ENCODE data around the gene MTR.

The MTR gene

DNA sequence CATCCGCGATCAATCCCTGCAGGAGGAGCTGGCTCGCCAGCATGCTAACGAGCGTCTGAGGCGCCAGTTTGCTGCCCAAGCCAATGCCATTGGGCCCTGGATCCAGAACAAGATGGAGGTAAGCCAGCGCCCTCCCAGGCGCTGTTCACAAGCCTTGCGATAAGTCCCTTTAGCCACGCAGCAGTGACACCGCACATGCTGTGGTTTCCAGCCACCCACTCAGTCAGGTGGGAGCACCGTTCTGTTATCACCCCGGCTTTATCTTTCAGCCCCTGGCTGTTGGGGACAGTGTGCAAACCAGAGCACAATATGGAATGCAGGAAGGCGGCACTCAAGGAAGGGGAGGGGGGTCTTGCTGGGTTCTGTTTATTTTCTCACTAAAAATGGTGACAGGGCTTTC, 41.1 kb upstream of the MTR start:
- no peak for TF ChIP-seq FOXM1 (IDR thresholded peaks at IDR 0.05; ENCODE audit: borderline replicate concordance, low read depth)
- TF ChIP-seq NFIC (IDR thresholded peaks at IDR 0.05), result no peak
- TF ChIP-seq, protein P1, sequence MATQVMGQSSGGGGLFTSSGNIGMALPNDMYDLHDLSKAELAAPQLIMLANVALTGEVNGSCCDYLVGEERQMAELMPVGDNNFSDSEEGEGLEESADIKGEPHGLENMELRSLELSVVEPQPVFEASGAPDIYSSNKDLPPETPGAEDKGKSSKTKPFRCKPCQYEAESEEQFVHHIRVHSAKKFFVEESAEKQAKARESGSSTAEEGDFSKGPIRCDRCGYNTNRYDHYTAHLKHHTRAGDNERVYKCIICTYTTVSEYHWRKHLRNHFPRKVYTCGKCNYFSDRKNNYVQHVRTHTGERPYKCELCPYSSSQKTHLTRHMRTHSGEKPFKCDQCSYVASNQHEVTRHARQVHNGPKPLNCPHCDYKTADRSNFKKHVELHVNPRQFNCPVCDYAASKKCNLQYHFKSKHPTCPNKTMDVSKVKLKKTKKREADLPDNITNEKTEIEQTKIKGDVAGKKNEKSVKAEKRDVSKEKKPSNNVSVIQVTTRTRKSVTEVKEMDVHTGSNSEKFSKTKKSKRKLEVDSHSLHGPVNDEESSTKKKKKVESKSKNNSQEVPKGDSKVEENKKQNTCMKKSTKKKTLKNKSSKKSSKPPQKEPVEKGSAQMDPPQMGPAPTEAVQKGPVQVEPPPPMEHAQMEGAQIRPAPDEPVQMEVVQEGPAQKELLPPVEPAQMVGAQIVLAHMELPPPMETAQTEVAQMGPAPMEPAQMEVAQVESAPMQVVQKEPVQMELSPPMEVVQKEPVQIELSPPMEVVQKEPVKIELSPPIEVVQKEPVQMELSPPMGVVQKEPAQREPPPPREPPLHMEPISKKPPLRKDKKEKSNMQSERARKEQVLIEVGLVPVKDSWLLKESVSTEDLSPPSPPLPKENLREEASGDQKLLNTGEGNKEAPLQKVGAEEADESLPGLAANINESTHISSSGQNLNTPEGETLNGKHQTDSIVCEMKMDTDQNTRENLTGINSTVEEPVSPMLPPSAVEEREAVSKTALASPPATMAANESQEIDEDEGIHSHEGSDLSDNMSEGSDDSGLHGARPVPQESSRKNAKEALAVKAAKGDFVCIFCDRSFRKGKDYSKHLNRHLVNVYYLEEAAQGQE (IDR thresholded peaks at IDR 0.05; ENCODE audit: low read depth), result no peak
- no peak for TF ChIP-seq YY1 (IDR thresholded peaks at IDR 0.05; ENCODE audit: low read depth)
- TF ChIP-seq CREB1 (IDR thresholded peaks at IDR 0.05; ENCODE audit: low read depth), result no peak
- TF ChIP-seq RAD21 (IDR thresholded peaks at IDR 0.05; ENCODE audit: low read depth), result no peak
- TF ChIP-seq TAF1 (IDR thresholded peaks at IDR 0.05; ENCODE audit: low read depth), result no peak
- no peak for TF ChIP-seq CEBPB (IDR thresholded peaks at IDR 0.05)
- no peak for TF ChIP-seq TEAD4 (IDR thresholded peaks at IDR 0.05)
- TF ChIP-seq, protein P2, sequence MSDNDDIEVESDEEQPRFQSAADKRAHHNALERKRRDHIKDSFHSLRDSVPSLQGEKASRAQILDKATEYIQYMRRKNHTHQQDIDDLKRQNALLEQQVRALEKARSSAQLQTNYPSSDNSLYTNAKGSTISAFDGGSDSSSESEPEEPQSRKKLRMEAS (IDR thresholded peaks at IDR 0.05), result no peak
- no peak for TF ChIP-seq TCF12 (IDR thresholded peaks at IDR 0.05; ENCODE audit: low read depth)
- TF ChIP-seq EGR1 (IDR thresholded peaks at IDR 0.05), result no peak
- TF ChIP-seq, protein P3, sequence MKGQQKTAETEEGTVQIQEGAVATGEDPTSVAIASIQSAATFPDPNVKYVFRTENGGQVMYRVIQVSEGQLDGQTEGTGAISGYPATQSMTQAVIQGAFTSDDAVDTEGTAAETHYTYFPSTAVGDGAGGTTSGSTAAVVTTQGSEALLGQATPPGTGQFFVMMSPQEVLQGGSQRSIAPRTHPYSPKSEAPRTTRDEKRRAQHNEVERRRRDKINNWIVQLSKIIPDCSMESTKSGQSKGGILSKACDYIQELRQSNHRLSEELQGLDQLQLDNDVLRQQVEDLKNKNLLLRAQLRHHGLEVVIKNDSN (IDR thresholded peaks at IDR 0.05), result no peak
- TF ChIP-seq ZBTB7A (IDR thresholded peaks at IDR 0.05; ENCODE audit: low read depth), result no peak
- TF ChIP-seq EP300 (IDR thresholded peaks at IDR 0.05; ENCODE audit: borderline replicate concordance), result no peak

DNA sequence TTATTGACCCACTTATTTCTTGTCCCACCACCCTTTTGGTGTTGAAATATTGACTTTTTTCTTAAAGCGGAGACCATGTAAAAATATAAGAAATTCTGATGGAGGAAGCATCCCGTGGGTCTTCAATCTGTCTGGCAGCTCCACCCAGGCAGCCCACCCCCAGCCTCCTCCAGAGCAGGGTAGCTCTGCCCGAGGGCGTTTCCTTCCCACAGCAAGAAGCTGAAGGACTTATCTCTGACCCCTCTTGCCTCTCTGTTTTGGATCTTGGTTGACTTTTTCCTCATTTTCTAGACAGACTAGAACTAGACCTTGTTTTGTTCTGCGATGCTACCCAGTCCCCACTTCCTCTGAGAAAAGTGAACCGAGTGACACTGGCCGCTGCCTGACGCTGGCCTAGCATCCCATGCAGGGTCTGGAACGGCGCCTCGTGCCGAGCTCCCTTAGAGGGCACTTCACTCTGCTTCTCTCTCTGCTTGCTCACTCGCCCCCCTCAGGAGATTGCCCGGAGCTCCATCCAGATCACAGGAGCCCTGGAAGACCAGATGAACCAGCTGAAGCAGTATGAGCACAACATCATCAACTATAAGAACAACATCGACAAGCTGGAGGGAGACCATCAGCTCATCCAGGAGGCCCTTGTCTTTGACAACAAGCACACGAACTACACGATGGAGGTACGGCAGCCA, 40.4 kb upstream of the MTR start:
- TF ChIP-seq, protein P3 (IDR thresholded peaks at IDR 0.05), result no peak
- no peak for TF ChIP-seq TEAD4 (IDR thresholded peaks at IDR 0.05)
- no peak for TF ChIP-seq EP300 (IDR thresholded peaks at IDR 0.05; ENCODE audit: borderline replicate concordance)
- TF ChIP-seq YY1 (IDR thresholded peaks at IDR 0.05; ENCODE audit: low read depth), result no peak
- no peak for TF ChIP-seq TCF12 (IDR thresholded peaks at IDR 0.05; ENCODE audit: low read depth)
- TF ChIP-seq CREB1 (IDR thresholded peaks at IDR 0.05; ENCODE audit: low read depth), result no peak

DNA sequence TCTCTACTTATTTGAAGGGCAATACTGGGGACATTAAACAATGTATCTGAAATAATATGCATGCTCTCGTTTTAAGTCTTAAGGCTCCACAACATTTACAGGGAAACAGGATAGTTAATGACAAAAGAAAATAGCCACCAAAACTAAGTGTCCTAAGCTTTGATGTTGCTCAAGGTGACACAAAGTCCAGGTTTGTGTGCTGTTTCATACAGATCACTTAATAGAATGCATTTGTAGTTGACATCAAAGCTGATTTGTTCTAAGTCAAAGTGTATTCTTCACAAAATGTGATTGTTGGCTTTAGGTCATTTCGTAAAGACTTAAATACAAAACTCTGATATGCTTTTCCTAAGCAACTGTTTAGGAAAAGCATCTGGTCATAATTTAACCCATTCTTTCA, 37.5 kb upstream of the MTR start:
- TF ChIP-seq EGR1 (IDR thresholded peaks at IDR 0.05) (no peak), RAD21 (IDR thresholded peaks at IDR 0.05; ENCODE audit: low read depth) (no peak), FOXM1 (IDR thresholded peaks at IDR 0.05; ENCODE audit: borderline replicate concordance, low read depth) (no peak), YY1 (IDR thresholded peaks at IDR 0.05; ENCODE audit: low read depth) (no peak), ZBTB7A (IDR thresholded peaks at IDR 0.05; ENCODE audit: low read depth) (no peak)
- TF ChIP-seq, protein P1 (IDR thresholded peaks at IDR 0.05; ENCODE audit: low read depth), result no peak
- TF ChIP-seq, protein P2 (IDR thresholded peaks at IDR 0.05), result no peak

DNA sequence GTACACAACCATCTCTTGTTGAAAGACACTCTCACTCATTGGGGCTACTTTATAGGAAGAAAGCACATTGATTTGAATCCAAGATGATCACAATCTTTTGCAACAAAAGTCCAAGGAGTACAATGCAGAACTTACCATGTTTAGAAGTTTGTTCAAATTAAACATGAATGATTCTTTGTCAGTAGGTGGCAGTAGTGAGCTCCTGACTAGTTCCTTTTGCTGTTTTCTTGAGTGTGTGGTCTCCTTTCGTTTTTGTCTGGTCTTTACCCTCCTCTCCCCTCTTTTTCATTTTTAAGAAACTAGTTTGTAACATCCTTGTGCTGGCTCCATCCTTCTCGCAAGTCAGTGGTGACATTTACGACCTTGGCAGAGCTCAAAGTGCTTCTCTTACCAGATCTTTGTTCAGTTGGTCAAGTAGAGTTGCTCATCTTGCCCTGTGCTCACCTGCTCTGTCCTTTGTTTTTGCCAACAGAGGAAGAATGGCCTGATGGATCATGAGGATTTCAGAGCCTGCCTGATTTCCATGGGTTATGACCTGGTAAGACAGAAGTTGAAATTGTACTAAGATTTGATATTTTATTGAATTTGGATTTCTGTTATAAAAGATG, 35.7 kb upstream of the MTR start:
- TF ChIP-seq, protein P1 (IDR thresholded peaks at IDR 0.05; ENCODE audit: low read depth), result no peak
- TF ChIP-seq RAD21 (IDR thresholded peaks at IDR 0.05; ENCODE audit: low read depth), result peak; percentile 45

DNA sequence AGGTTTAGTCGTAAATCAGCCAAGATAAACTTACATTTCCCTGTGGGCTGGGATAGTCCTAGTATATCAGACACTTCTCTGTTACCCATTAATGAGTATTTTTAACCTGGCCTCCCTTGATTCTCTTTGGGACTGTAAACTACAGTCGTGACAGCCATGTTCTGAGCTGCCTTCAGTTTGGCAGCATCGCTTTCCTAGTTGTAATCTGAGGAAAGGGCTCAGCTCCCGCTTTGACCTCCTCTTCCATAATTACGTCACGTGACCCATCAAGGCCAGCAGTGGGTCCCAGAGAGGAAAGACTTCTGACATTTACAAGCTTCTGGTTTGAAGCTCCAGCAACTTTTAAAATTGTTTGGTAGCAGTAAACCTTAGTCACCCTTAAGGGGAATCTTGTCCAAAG, 34.6 kb upstream of the MTR start:
- no peak for TF ChIP-seq YY1 (IDR thresholded peaks at IDR 0.05; ENCODE audit: low read depth)
- no peak for TF ChIP-seq CREB1 (IDR thresholded peaks at IDR 0.05; ENCODE audit: low read depth)
- TF ChIP-seq EP300 (IDR thresholded peaks at IDR 0.05; ENCODE audit: borderline replicate concordance), result no peak
- no peak for TF ChIP-seq TEAD4 (IDR thresholded peaks at IDR 0.05)
